Stimulated activated CD4-positive, alpha-beta T cell treated with anti-CD3 and anti-CD28 coated beads, Interleukin-12 subunit alpha, Interleukin-12 subunit beta, amount 100 ng/mL, for 24 hours (primary cell): Measurements from ENCODE around the gene DMD.

Experiments
- DNase-seq, 2 experiments: peaks; one replicate each; pipeline ENCODE4 v3.0.0-alpha.2; 2020; ENCODE audit warnings: low read depth in 2 of 2

The DMD gene

GRCh38 chrX:31291131-31291530 is 1920.2 kb downstream of the DMD start:
- DNase-seq = no peak

GRCh38 chrX:31287861-31288260 is 1923.5 kb downstream of the DMD start:
- no peak for DNase-seq

GRCh38 chrX:31280580-31280979 is 1930.8 kb downstream of the DMD start:
- DNase-seq = no peak

- DNase-seq = no peak
Observed at GRCh38 chrX:31279359-31279758, 1932.0 kb downstream of the DMD start.

- no peak for DNase-seq
Observed at GRCh38 chrX:31272472-31272775, 1938.9 kb downstream of the DMD start.

GRCh38 chrX:31271615-31272471 is 1939.5 kb downstream of the DMD start:
- DNase-seq = no peak

GRCh38 chrX:31269914-31270313 is 1941.4 kb downstream of the DMD start:
- no peak for DNase-seq

GRCh38 chrX:31268359-31268758 is 1943.0 kb downstream of the DMD start:
- no peak for DNase-seq

- peak in 1 of 2 experiments; percentile 0 for DNase-seq
Observed at GRCh38 chrX:31266203-31267076, 1944.9 kb downstream of the DMD start.

GRCh38 chrX:31265383-31265782 is 1946.0 kb downstream of the DMD start:
- no peak for DNase-seq

GRCh38 chrX:31260351-31260750 is 1951.0 kb downstream of the DMD start:
- DNase-seq = no peak

GRCh38 chrX:31258166-31258565 is 1953.2 kb downstream of the DMD start:
- DNase-seq = no peak

- DNase-seq = no peak
Observed at GRCh38 chrX:31255310-31256033, 1955.9 kb downstream of the DMD start.

GRCh38 chrX:31252133-31252532 is 1959.2 kb downstream of the DMD start:
- no peak for DNase-seq

- no peak for DNase-seq
Observed at GRCh38 chrX:31251336-31251735, 1960.0 kb downstream of the DMD start.

GRCh38 chrX:31245714-31246113 is 1965.6 kb downstream of the DMD start:
- DNase-seq = no peak

GRCh38 chrX:31243804-31244203 is 1967.5 kb downstream of the DMD start:
- DNase-seq = no peak

GRCh38 chrX:31240982-31241381 is 1970.4 kb downstream of the DMD start:
- DNase-seq = no peak

- DNase-seq = no peak
Observed at GRCh38 chrX:31237189-31237588, 1974.2 kb downstream of the DMD start.

GRCh38 chrX:31236231-31236630 is 1975.1 kb downstream of the DMD start:
- no peak for DNase-seq

GRCh38 chrX:31233941-31234496 is 1977.3 kb downstream of the DMD start:
- no peak for DNase-seq

GRCh38 chrX:31232506-31232905 is 1978.8 kb downstream of the DMD start:
- DNase-seq = no peak
